ENCODE measurements around the gene MYO1F.

The MYO1F gene

DNA sequence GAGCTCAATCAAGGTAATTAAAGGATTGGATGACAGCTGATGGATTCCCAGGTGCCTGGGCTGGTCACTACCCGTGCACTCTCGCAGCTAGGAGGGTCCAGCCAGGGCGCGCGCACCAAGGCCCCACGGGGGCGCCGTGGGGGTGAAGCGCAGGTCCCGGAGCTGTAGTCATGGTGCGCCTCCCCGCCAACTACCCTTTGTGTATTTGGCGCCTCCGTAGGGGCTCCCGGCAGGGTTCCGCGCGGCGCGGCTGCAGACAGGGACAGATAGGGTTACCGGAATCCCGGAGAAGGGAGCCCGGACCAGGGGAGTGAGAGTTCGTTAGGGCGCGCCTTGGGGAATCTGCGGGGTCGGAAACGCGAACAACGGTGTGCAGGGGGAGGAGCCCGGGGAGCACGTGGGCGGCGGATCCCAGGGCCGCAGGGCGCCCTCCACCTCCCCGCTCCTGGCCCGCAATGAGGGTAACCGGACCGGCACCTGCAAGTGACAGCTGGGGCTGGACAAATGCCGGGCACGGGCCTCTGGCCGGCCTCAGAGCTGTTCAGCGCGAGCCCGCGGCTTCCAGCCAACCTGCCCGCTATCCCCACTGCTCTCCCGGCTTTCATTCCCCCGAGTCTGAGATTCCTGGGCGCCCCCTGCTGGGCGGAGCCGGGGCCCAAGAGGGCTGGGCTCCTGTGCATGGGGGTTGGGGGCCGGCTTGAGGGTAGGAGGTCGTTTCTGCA lies 71.4 kb downstream of the MYO1F start:
- H3K36me3 ChIP-seq (ENCODE audit: control insufficient read depth, insufficient read depth, low read length): peaks cover 4% of the 10 kb centered on the region
- no peaks in the 10 kb centered on the region for H3K9me3 ChIP-seq (ENCODE audit: control insufficient read depth, low read length)
- peak overlapping the region; percentile 50 for H3K4me3 ChIP-seq (ENCODE audit: extremely low read depth, insufficient read depth, low read length, poor library complexity, severe bottlenecking)
- WGBS, 2 experiments (ENCODE audit: insufficient coverage in 2 of 2): 1 to 2% methylated on average over 45 to 50 of the region's 56 CpGs
- H3K4me1 ChIP-seq (ENCODE audit: control insufficient read depth, insufficient read depth, low read length, poor library complexity, severe bottlenecking): no peaks in the 10 kb centered on the region
- H3K27ac ChIP-seq (ENCODE audit: low read depth, low read length, severe bottlenecking): peak overlapping the region; percentile 36

DNA sequence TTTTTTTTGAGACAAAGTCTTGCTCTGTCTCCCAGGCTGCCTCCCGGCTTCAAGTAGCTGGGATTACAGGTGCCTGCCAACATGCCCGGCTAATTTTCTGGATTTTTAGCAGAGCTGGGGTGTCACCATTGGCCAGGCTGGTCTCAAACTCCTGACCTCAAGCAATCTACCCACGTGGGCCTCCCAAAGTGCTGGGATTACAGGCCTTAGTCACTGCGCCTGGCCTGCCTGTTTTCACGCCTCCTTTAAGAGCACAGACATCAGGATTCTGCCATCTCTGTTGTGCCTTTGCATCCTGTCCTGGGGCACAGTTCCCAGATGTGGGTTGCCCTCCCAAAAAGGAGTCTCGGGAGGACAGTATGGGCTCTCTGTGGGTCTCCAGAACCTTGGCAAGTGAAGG lies 72.3 kb downstream of the MYO1F start:
- Histone ChIP-seq H3K9me3 (ENCODE audit: control insufficient read depth, low read length) (no peaks in the 10 kb centered on the region), H3K36me3 (ENCODE audit: control insufficient read depth, insufficient read depth, low read length) (no peaks in the 10 kb centered on the region), H3K4me1 (ENCODE audit: control insufficient read depth, insufficient read depth, low read length, poor library complexity, severe bottlenecking) (no peaks in the 10 kb centered on the region), H3K27ac (ENCODE audit: low read depth, low read length, severe bottlenecking) (no peak overlapping the region), H3K4me3 (ENCODE audit: extremely low read depth, insufficient read depth, low read length, poor library complexity, severe bottlenecking) (no peak overlapping the region)
- 84 to 90% methylated on average over 6 of the region's 6 CpGs for WGBS, 2 experiments (ENCODE audit: insufficient coverage in 2 of 2)

DNA sequence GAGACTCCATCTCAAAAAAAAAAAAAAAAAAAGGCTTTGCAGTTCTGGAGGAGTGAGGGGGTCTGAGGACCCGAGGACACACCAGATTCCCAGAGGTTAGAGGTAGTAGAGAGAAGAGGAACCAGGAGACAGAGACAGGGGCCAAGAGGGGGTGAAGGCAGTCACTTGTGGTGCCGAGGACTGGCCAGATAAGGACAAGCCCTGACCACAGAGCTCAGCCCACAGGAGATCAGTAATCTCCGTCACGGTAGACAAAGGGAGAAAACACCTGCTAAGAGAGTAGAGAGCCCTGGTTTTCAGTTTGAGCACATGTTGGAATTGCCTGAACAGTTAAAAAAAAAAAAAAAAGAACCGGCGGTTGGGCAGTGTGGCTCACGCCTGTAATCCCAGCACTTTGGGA lies 73.1 kb downstream of the MYO1F start:
- Histone ChIP-seq H3K4me1 (ENCODE audit: control insufficient read depth, insufficient read depth, low read length, poor library complexity, severe bottlenecking) (no peaks in the 10 kb centered on the region), H3K4me3 (ENCODE audit: extremely low read depth, insufficient read depth, low read length, poor library complexity, severe bottlenecking) (no peak overlapping the region), H3K36me3 (ENCODE audit: control insufficient read depth, insufficient read depth, low read length) (no peaks in the 10 kb centered on the region), H3K9me3 (ENCODE audit: control insufficient read depth, low read length) (no peaks in the 10 kb centered on the region), H3K27ac (ENCODE audit: low read depth, low read length, severe bottlenecking) (no peak overlapping the region)
- WGBS, 2 experiments (ENCODE audit: insufficient coverage in 2 of 2): 90 to 97% methylated on average over 4 to 5 of the region's 7 CpGs

DNA sequence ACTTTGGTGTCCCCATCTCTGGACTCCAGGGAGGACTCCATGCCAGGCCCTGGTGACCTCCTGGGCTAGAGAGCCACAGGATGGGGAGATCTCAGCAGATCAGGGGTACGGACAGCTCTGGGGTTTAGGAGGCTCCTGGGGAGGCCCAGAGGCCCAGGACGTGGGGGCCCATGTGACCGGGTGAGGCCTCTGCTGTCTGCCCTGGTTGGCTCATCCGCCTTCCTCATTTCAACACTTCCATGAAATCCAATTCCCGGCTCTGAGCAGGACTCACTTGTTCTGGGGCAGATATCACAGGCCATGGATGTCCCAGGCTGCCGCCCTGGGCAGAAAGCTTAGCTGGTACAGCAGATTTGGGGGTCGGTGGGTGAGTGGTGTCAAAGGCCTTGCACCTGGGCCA lies 73.7 kb downstream of the MYO1F start:
- H3K4me3 ChIP-seq (ENCODE audit: extremely low read depth, insufficient read depth, low read length, poor library complexity, severe bottlenecking): no peak overlapping the region

DNA sequence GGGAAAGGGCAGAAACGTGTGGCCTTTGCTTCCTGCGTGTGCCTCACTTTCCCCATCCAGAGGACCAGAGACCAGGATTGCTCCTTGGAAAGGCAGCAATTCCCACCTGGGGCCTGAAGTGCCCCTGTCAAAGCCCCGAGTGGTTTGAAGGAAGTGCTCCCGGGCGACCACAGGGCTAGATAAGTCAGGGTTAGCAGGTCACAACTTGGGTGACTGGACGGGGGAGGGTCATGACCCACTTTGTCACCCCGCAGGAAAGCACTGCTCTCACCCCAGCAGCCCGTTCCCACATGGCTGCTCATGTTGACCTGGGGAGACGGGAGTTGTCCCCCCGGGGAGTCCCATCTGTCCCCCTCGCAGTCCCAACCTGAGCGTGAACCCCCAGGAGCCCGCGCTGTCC lies 75.3 kb downstream of the MYO1F start:
- no peaks in the 10 kb centered on the region for H3K4me1 ChIP-seq (ENCODE audit: control insufficient read depth, insufficient read depth, low read length, poor library complexity, severe bottlenecking)
- H3K4me3 ChIP-seq (ENCODE audit: extremely low read depth, insufficient read depth, low read length, poor library complexity, severe bottlenecking): no peak overlapping the region
- no peaks in the 10 kb centered on the region for H3K9me3 ChIP-seq (ENCODE audit: control insufficient read depth, low read length)
- H3K27ac ChIP-seq (ENCODE audit: low read depth, low read length, severe bottlenecking): no peak overlapping the region
- 73 to 92% methylated on average over 8 to 11 of the region's 14 CpGs for WGBS, 2 experiments (ENCODE audit: insufficient coverage in 2 of 2)
- no peaks in the 10 kb centered on the region for H3K36me3 ChIP-seq (ENCODE audit: control insufficient read depth, insufficient read depth, low read length)

More for the DNA sequence above, 73.7 kb downstream of the MYO1F start:
- Histone ChIP-seq H3K36me3 (ENCODE audit: control insufficient read depth, insufficient read depth, low read length) (no peaks in the 10 kb centered on the region), H3K27ac (ENCODE audit: low read depth, low read length, severe bottlenecking) (no peak overlapping the region), H3K9me3 (ENCODE audit: control insufficient read depth, low read length) (no peaks in the 10 kb centered on the region), H3K4me1 (ENCODE audit: control insufficient read depth, insufficient read depth, low read length, poor library complexity, severe bottlenecking) (no peaks in the 10 kb centered on the region)
- WGBS, 2 experiments (ENCODE audit: insufficient coverage in 2 of 2): 98% methylated on average over 6 of the region's 7 CpGs

DNA sequence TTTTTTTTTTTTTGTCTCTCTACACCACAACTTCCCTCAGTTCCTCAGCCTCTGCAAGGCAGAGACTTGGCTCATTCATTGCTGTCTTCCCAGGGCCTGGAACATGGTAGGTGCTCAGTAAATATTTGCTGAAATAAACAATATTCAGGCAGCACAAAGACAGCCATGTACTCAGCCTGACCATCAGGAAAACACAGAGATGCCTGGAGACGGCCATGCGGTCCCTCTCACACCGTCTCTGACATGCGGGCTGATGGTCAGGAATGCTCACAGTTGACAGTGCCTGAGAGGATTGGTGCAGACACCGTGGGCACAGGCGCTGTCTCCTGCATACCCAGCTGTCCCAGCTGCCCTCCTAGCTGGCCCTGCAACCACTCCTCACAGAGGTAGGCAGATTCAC lies 75.7 kb downstream of the MYO1F start:
- 89 to 92% methylated on average over 6 of the region's 6 CpGs for whole genome bisulfite sequencing, 2 experiments (ENCODE audit: insufficient coverage in 2 of 2)
- no peak overlapping the region for H3K4me3 ChIP-seq (ENCODE audit: extremely low read depth, insufficient read depth, low read length, poor library complexity, severe bottlenecking)
- H3K36me3 ChIP-seq (ENCODE audit: control insufficient read depth, insufficient read depth, low read length): no peaks in the 10 kb centered on the region
- no peaks in the 10 kb centered on the region for H3K4me1 ChIP-seq (ENCODE audit: control insufficient read depth, insufficient read depth, low read length, poor library complexity, severe bottlenecking)
- no peak overlapping the region for H3K27ac ChIP-seq (ENCODE audit: low read depth, low read length, severe bottlenecking)
- H3K9me3 ChIP-seq (ENCODE audit: control insufficient read depth, low read length): no peaks in the 10 kb centered on the region

DNA sequence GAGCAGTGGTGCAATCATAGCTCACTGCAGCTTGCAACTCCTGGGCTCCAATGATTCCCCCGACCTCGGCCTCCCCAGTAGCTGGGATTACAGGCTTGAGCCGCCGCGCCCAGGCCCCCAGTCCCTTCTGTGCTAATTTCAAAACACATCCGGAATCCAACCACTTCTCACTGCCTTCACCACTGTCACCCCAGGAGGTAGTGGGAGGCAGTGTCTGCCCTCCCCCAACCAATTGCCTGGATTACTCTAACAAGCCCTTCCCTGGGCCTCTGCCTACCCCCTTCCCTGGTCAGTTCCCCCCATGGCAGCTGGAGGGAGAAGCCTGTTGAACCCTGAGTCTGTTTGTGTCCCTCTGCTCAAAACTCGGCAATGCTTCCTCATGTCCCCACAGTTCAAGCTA lies 77.1 kb downstream of the MYO1F start:
- Histone ChIP-seq H3K27ac (ENCODE audit: low read depth, low read length, severe bottlenecking) (no peak overlapping the region), H3K9me3 (ENCODE audit: control insufficient read depth, low read length) (no peaks in the 10 kb centered on the region), H3K36me3 (ENCODE audit: control insufficient read depth, insufficient read depth, low read length) (no peaks in the 10 kb centered on the region), H3K4me1 (ENCODE audit: control insufficient read depth, insufficient read depth, low read length, poor library complexity, severe bottlenecking) (no peaks in the 10 kb centered on the region), H3K4me3 (ENCODE audit: extremely low read depth, insufficient read depth, low read length, poor library complexity, severe bottlenecking) (no peak overlapping the region)
- WGBS, 2 experiments (ENCODE audit: insufficient coverage in 2 of 2): 55 to 57% methylated on average over 4 to 6 of the region's 7 CpGs

DNA sequence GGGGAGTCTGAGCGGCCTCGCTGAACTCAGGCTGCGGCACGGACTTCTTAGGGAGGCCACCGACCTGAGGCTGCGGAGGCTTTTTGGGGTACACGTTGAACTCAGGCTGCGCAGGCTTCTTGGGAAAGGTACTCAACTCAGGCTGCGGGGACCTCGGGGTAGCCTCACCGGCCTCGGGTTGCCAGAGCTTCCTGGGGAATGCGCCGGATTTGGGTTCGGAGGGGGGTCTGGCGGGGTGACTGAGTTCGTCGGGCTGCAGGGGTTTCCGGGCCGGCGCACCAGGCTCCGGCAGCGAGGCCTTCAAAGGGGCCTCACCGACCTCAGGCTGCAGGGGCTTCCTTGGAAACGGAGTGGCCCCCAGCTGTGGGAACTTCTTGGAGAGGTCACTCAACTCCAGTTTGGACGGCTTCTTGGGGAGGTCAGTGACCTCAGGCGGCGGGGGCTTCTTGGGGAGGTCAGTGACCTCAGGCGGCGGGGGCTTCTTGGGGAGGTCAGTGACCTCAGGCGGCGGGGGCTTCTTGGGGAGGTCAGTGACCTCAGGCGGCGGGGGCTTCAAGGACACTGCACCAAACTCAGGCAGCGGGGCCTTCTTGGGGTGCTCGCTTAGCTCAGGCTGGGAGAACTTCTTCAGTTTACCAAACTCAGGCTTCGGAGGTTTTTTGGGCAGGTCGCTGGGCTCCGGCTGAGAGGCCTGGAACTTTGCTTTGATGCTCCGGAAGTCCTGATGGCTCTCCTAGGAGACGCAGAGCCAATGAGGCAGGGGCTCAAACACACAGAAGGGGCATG lies 78.0 kb downstream of the MYO1F start:
- no peaks in the 10 kb centered on the region for H3K9me3 ChIP-seq (ENCODE audit: control insufficient read depth, low read length)
- WGBS, 2 experiments (ENCODE audit: insufficient coverage in 2 of 2): 89 to 90% methylated on average over 37 to 39 of the region's 41 CpGs
- no peak overlapping the region for H3K4me3 ChIP-seq (ENCODE audit: extremely low read depth, insufficient read depth, low read length, poor library complexity, severe bottlenecking)
- no peak overlapping the region for H3K27ac ChIP-seq (ENCODE audit: low read depth, low read length, severe bottlenecking)
- H3K36me3 ChIP-seq (ENCODE audit: control insufficient read depth, insufficient read depth, low read length): no peaks in the 10 kb centered on the region
- H3K4me1 ChIP-seq (ENCODE audit: control insufficient read depth, insufficient read depth, low read length, poor library complexity, severe bottlenecking): no peaks in the 10 kb centered on the region

DNA sequence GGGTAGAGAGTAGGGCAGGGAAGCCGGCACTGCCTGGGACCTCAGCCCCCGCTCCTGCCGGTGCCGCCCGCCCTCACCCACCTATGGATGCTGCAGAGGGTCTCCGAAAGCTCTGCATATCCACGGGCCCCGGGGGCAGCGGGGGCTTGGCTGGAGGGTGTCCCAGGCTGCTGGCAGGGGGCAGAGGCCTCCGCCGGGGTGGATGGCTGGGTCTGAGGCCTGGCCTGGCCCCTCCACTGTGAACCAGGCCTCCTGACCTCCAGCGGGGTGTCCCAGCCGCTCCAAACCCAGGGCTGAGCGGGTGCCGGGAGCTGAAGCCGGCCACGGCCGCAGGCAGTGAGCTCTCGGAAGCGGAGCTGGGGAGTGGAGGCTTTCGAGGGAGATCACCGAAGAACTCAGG lies 78.9 kb downstream of the MYO1F start:
- WGBS, 2 experiments (ENCODE audit: insufficient coverage in 2 of 2): 92 to 95% methylated on average over 16 to 21 of the region's 22 CpGs

DNA sequence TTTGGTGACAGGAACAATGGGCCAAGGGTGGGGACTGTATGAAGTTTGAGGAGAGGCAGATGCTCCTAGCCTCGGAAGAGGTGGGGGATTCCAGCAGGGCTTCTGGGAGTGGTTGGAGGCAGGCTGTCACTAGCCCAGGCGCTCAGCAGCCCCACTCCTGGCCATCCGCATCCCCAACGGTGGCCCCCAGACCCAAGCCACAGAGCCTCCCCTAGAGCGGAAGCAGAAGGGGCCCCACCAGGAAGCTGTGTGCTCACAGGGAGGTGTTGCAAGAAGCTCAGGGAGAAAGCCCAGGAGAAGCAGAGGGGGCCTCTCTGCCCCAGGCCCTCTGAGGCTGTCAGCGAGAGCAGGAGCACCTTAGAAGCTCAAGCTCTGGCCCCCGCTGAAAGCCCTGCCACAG lies 83.1 kb downstream of the MYO1F start:
- 78 to 90% methylated on average over 4 of the region's 7 CpGs for WGBS, 2 experiments (ENCODE audit: insufficient coverage in 2 of 2)
- Histone ChIP-seq H3K9me3 (ENCODE audit: control insufficient read depth, low read length) (no peaks in the 10 kb centered on the region), H3K27ac (ENCODE audit: low read depth, low read length, severe bottlenecking) (no peak overlapping the region), H3K4me1 (ENCODE audit: control insufficient read depth, insufficient read depth, low read length, poor library complexity, severe bottlenecking) (no peaks in the 10 kb centered on the region), H3K36me3 (ENCODE audit: control insufficient read depth, insufficient read depth, low read length) (peaks cover 13% of the 10 kb centered on the region), H3K4me3 (ENCODE audit: extremely low read depth, insufficient read depth, low read length, poor library complexity, severe bottlenecking) (no peak overlapping the region)

More for the DNA sequence above, 78.9 kb downstream of the MYO1F start:
- H3K9me3 ChIP-seq (ENCODE audit: control insufficient read depth, low read length): no peaks in the 10 kb centered on the region
- no peaks in the 10 kb centered on the region for H3K4me1 ChIP-seq (ENCODE audit: control insufficient read depth, insufficient read depth, low read length, poor library complexity, severe bottlenecking)
- no peak overlapping the region for H3K4me3 ChIP-seq (ENCODE audit: extremely low read depth, insufficient read depth, low read length, poor library complexity, severe bottlenecking)
- H3K36me3 ChIP-seq (ENCODE audit: control insufficient read depth, insufficient read depth, low read length): no peaks in the 10 kb centered on the region
- no peak overlapping the region for H3K27ac ChIP-seq (ENCODE audit: low read depth, low read length, severe bottlenecking)

DNA sequence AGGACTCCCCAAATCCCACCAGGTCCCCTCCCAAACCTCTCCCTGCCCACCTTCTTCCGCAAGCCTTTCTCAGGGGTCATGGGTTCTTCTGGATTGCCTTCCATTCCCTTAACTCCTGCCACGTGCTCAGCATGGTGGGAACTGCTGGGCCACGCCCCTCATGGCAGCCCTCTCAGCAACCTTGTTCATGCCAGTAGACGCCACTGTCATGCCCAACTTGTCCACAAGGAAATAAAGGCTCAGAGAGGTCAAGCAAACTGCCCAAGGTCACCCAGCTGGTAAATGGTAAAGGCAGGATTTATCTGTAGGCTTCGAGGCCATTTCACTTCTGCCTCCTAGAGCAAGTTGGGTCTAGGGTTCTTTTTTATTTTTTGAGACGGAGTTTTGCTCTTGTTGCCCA lies 85.7 kb downstream of the MYO1F start:
- WGBS, 2 experiments (ENCODE audit: insufficient coverage in 2 of 2): 81 to 92% methylated on average over 5 to 6 of the region's 6 CpGs
- Histone ChIP-seq H3K4me3 (ENCODE audit: extremely low read depth, insufficient read depth, low read length, poor library complexity, severe bottlenecking) (no peak overlapping the region), H3K27ac (ENCODE audit: low read depth, low read length, severe bottlenecking) (no peak overlapping the region), H3K36me3 (ENCODE audit: control insufficient read depth, insufficient read depth, low read length) (peaks cover 39% of the 10 kb centered on the region), H3K9me3 (ENCODE audit: control insufficient read depth, low read length) (no peaks in the 10 kb centered on the region), H3K4me1 (ENCODE audit: control insufficient read depth, insufficient read depth, low read length, poor library complexity, severe bottlenecking) (no peaks in the 10 kb centered on the region)

All from mesodermal cell (in vitro differentiated cells).